Activated naive CD8-positive, alpha-beta T cell treated with anti-CD3 and anti-CD28 coated beads for 36 hours (primary cell): ENCODE data around the gene ZNF407. TPM values are rescaled to one million over a fixed set of nuclear protein-coding genes. Genes with fewer than 3 reads are reported as not detected.

Source experiments
- DNase-seq: peaks from one replicate; pipeline ENCODE4 v3.0.0; 2021
- H3K27ac Mint-ChIP-seq: one replicate; pipeline ENCODE4 v1.8.0; 2022; ENCODE audit warnings: mild to moderate bottlenecking, moderate library complexity, mixed read lengths
- H3K27me3 Mint-ChIP-seq: one replicate; pipeline ENCODE4 v1.8.0; 2022; ENCODE audit warnings: mild to moderate bottlenecking, mixed read lengths
- H3K36me3 Mint-ChIP-seq: one replicate; pipeline ENCODE4 v1.8.0; 2021; ENCODE audit warnings: mild to moderate bottlenecking, mixed read lengths
- H3K4me1 Mint-ChIP-seq: one replicate; pipeline ENCODE4 v1.8.0; 2021; ENCODE audit warnings: mixed read lengths
- H3K4me3 Mint-ChIP-seq: one replicate; pipeline ENCODE4 v1.8.0; 2022; ENCODE audit warnings: mild to moderate bottlenecking, moderate library complexity, mixed read lengths
- H3K9me3 Mint-ChIP-seq: one replicate; pipeline ENCODE4 v1.8.0; 2022; ENCODE audit warnings: mixed read lengths
- total RNA-seq, 2 experiments: library from RNA; stranded (reverse); gene quantifications; one replicate each; pipeline ENCODE4 v1.2.3, GENCODE V29; 2021

The ZNF407 gene
- total RNA-seq, 2 experiments from 2014 or later: 9.6 to 10.3 TPM

GRCh38 chr18:75000920-75001319 lies 403.2 kb downstream of the ZNF407 start:
- H3K27me3 Mint-ChIP-seq: no peaks in the 10 kb centered on the region
- peaks cover 3% of the 10 kb centered on the region for H3K9me3 Mint-ChIP-seq
- no peak for DNase-seq
- peaks cover 8% of the 10 kb centered on the region for H3K36me3 Mint-ChIP-seq
- no peak overlapping the region for H3K4me3 Mint-ChIP-seq
- H3K4me1 Mint-ChIP-seq: no peaks in the 10 kb centered on the region
- no peak overlapping the region for H3K27ac Mint-ChIP-seq

GRCh38 chr18:75003039-75003438 lies 405.4 kb downstream of the ZNF407 start:
- no peaks in the 10 kb centered on the region for H3K27me3 Mint-ChIP-seq
- H3K27ac Mint-ChIP-seq: no peak overlapping the region
- H3K4me3 Mint-ChIP-seq: no peak overlapping the region
- peaks cover 3% of the 10 kb centered on the region for H3K9me3 Mint-ChIP-seq
- H3K4me1 Mint-ChIP-seq: no peaks in the 10 kb centered on the region
- no peak for DNase-seq
- H3K36me3 Mint-ChIP-seq: peaks cover 7% of the 10 kb centered on the region

- DNase-seq: no peak
- Mint-ChIP-seq H3K4me1 (no peaks in the 10 kb centered on the region), H3K27me3 (no peaks in the 10 kb centered on the region)
Measured at GRCh38 chr18:75003764-75004690, 406.4 kb downstream of the ZNF407 start.

DNA sequence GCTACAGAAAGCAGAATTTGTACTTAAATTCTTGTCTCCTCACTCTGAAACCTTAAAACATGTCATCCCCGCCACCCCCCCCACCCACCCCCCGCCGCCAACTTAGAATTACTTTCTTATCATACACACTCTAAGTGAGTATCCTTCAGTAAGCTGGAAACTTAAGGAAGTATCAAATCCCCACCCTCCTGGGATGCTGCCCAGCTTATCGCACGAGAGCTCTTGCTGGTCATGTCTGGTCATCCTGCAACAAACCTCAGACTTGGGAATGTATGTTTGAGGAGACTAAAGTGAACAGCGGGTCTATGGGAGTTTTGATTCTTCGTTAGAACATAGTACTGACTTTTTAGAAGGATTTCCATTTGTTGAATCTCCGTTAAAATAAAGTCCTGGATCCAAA lies 408.0 kb downstream of the ZNF407 start:
- no peaks in the 10 kb centered on the region for H3K4me1 Mint-ChIP-seq
- no peak overlapping the region for H3K4me3 Mint-ChIP-seq
- H3K36me3 Mint-ChIP-seq: peaks cover 6% of the 10 kb centered on the region
- H3K27ac Mint-ChIP-seq: no peak overlapping the region
- no peaks in the 10 kb centered on the region for H3K27me3 Mint-ChIP-seq
- no peak for DNase-seq
- no peaks in the 10 kb centered on the region for H3K9me3 Mint-ChIP-seq

More at GRCh38 chr18:75003764-75004690, 406.4 kb downstream of the ZNF407 start:
- Mint-ChIP-seq H3K9me3 (no peaks in the 10 kb centered on the region), H3K36me3 (peaks cover 6% of the 10 kb centered on the region), H3K27ac (no peak overlapping the region), H3K4me3 (no peak overlapping the region)

DNA sequence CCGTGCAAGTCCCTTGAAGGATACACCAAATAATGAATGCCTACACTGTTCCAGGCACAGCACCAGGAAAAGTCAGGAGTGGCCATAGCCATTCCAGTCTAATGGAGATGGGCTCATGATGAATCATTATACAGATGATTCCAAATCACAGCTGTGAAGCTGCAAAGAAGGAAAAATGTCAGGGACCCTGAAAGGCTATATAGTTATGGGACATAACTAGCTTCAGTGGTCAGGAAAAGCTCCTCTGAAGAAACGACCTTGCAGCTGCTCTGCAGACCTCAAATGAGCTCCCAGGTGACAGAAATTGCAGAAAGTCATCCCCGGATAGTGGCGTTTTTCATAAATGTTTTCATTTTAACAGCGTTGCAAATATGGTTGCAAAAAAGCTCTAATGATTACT lies 410.5 kb downstream of the ZNF407 start:
- no peaks in the 10 kb centered on the region for H3K4me1 Mint-ChIP-seq

DNA sequence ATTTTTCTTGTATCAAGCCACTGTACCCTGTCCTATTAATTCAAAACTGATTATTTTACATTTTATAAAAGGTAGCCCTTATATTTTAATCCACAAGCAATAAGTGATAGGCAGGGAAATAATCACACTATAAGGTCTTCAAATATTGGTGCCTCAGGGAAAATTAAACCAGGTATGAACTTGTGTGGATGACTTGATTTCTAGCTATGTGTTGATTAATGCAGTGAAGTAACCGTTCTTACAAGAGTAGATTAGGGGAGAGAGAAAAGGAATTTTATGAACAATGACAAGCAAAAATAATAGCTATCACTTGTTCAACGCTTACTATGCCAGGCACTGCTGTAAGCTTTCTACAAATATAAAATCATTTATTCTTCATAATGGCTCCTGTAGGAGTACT lies 411.6 kb downstream of the ZNF407 start:
- no peaks in the 10 kb centered on the region for H3K9me3 Mint-ChIP-seq

More for the DNA sequence above, 410.5 kb downstream of the ZNF407 start:
- no peak for DNase-seq
- Mint-ChIP-seq H3K4me3 (no peak overlapping the region), H3K27ac (no peak overlapping the region), H3K27me3 (no peaks in the 10 kb centered on the region), H3K9me3 (no peaks in the 10 kb centered on the region), H3K36me3 (peaks cover 6% of the 10 kb centered on the region)

DNA sequence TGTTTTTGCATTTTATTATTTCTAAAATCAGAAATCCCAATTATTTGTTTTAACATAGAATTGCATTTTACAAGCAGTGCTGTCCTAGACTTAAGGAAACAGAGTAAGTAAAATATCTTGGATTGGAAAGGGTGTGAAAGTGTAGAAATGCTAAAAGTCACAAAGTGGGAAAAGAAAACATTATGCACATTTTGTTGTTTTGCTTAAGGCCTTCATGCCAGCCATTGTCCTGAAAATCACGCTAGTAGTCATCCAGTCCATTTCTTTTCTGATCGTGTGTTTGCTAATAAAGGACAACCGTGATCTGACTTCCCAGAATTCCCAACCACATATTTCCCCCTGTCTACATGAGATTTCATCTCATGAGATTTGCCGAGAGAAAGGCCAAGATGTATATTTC lies 412.2 kb downstream of the ZNF407 start:
- H3K36me3 Mint-ChIP-seq: peaks cover 6% of the 10 kb centered on the region

More for the DNA sequence above, 411.6 kb downstream of the ZNF407 start:
- no peak for DNase-seq
- H3K36me3 Mint-ChIP-seq: peaks cover 6% of the 10 kb centered on the region
- peaks cover 2% of the 10 kb centered on the region for H3K4me1 Mint-ChIP-seq
- H3K27me3 Mint-ChIP-seq: no peaks in the 10 kb centered on the region
- H3K4me3 Mint-ChIP-seq: no peak overlapping the region
- no peak overlapping the region for H3K27ac Mint-ChIP-seq

GRCh38 chr18:75010278-75010677 lies 412.6 kb downstream of the ZNF407 start:
- Mint-ChIP-seq H3K27ac (no peak overlapping the region), H3K27me3 (no peaks in the 10 kb centered on the region), H3K9me3 (no peaks in the 10 kb centered on the region), H3K4me1 (peaks cover 2% of the 10 kb centered on the region), H3K4me3 (no peak overlapping the region), H3K36me3 (peaks cover 6% of the 10 kb centered on the region)
- DNase-seq: no peak

More for the DNA sequence above, 412.2 kb downstream of the ZNF407 start:
- no peak overlapping the region for H3K4me3 Mint-ChIP-seq
- no peaks in the 10 kb centered on the region for H3K9me3 Mint-ChIP-seq
- no peak for DNase-seq
- H3K4me1 Mint-ChIP-seq: peaks cover 2% of the 10 kb centered on the region
- H3K27me3 Mint-ChIP-seq: no peaks in the 10 kb centered on the region
- H3K27ac Mint-ChIP-seq: no peak overlapping the region

- no peak overlapping the region for H3K4me3 Mint-ChIP-seq
Measured at GRCh38 chr18:75010689-75011088, 413.0 kb downstream of the ZNF407 start.

DNA sequence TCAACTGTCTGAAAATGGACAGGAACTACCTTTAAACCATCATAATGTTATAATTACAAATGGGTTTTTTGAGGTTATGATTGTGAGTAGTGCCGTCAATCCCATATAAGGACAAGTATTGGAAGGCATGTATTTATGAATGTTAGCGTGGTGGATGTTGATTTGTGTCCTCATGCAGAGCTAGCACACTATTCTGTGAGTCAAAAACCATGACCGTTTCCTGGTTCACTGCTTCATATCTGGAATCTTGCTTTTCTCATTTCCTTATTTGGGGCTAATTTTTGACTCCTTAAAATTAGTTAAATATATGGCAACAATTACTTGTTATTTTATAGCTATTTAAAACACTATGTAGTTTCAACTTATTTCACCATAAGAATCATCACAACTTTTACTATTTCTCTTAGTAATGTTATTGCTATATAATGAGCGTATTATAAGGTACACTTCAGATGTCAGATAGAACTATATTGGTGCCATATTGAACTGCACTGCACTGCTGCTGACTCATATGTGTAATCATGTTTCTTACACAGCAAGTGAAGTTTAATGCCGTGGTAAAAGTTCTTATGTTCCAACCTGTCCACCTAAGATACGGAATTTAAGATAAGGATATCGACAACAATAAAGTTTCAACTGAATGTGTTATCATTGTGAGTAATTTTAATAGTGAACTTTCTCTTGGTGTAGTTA lies 418.5 kb downstream of the ZNF407 start:
- no peaks in the 10 kb centered on the region for H3K27me3 Mint-ChIP-seq
- no peaks in the 10 kb centered on the region for H3K9me3 Mint-ChIP-seq
- no peak for DNase-seq
- no peak overlapping the region for H3K4me3 Mint-ChIP-seq
- H3K27ac Mint-ChIP-seq: no peak overlapping the region
- peaks cover 2% of the 10 kb centered on the region for H3K4me1 Mint-ChIP-seq
- H3K36me3 Mint-ChIP-seq: no peaks in the 10 kb centered on the region

More at GRCh38 chr18:75010689-75011088, 413.0 kb downstream of the ZNF407 start:
- no peaks in the 10 kb centered on the region for H3K27me3 Mint-ChIP-seq
- peaks cover 6% of the 10 kb centered on the region for H3K36me3 Mint-ChIP-seq
- no peak for DNase-seq
- H3K4me1 Mint-ChIP-seq: peaks cover 2% of the 10 kb centered on the region
- H3K9me3 Mint-ChIP-seq: no peaks in the 10 kb centered on the region
- H3K27ac Mint-ChIP-seq: no peak overlapping the region

DNA sequence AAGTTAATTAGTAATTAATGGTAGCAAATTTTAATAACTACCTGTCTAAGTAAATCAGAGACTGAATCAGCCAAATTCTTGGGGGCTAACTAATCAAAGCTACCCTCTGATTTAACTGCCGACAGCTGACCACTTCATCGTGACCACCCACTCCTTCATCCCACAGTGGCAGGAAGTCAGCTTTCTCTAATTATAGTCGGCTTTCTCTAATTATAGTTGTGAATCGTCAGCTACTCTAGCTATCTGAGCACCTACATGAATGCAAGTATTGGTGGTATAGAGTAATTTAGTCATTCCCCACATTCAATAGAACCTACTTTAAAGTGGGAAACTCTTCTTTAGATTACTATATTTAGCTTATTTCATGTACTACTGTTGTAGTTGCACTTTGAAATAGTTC lies 425.8 kb downstream of the ZNF407 start:
- H3K27me3 Mint-ChIP-seq: no peaks in the 10 kb centered on the region
- no peaks in the 10 kb centered on the region for H3K9me3 Mint-ChIP-seq
- H3K36me3 Mint-ChIP-seq: peaks cover 1% of the 10 kb centered on the region
- no peak overlapping the region for H3K27ac Mint-ChIP-seq
- DNase-seq: no peak
- no peaks in the 10 kb centered on the region for H3K4me1 Mint-ChIP-seq
- H3K4me3 Mint-ChIP-seq: no peak overlapping the region

DNA sequence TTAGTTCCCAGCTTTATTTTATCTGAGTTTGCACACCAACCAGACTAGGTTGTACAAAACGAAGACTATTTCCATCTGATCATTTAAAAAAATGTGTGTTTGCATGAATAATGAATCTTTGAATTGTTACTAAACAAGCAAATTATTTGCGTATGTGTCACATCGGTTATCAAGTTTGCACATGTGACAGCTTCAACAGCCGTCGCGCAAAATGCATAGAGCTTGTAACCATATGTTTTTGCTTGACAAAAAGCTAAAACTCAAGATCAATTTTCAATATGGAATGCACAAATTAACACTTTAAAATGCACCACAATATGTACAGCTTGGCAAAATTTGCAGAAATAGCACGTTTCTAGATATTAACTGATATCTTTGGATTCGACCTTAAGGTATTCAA lies 427.2 kb downstream of the ZNF407 start:
- H3K4me1 Mint-ChIP-seq: peaks cover 7% of the 10 kb centered on the region
- H3K27ac Mint-ChIP-seq: no peak overlapping the region
- no peak for DNase-seq
- H3K4me3 Mint-ChIP-seq: no peak overlapping the region
- peaks cover 9% of the 10 kb centered on the region for H3K9me3 Mint-ChIP-seq
- H3K27me3 Mint-ChIP-seq: no peaks in the 10 kb centered on the region
- H3K36me3 Mint-ChIP-seq: peaks cover 10% of the 10 kb centered on the region

DNA sequence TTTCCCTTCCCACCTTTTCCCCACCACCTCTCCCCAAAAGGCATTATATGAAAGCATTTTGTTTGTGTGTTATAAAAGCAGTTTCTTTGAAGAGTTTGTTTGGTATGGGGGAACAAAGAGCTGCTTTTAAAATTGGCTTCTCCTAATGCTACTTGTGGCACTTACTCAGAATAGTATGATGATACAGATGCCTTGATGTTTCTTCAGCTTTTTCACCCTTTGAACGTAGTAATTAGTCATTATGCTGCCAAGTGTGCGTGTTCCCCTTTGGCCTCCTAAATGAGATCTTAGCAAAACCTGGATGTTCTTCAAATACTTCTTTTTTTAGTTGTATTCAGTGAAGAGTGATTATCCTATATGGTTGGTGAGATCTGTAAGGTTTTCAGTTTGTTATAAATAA lies 427.9 kb downstream of the ZNF407 start:
- Mint-ChIP-seq H3K4me3 (no peak overlapping the region), H3K27me3 (no peaks in the 10 kb centered on the region), H3K36me3 (peaks cover 10% of the 10 kb centered on the region), H3K27ac (no peak overlapping the region), H3K4me1 (peaks cover 7% of the 10 kb centered on the region), H3K9me3 (peaks cover 9% of the 10 kb centered on the region)
- DNase-seq: no peak

DNA sequence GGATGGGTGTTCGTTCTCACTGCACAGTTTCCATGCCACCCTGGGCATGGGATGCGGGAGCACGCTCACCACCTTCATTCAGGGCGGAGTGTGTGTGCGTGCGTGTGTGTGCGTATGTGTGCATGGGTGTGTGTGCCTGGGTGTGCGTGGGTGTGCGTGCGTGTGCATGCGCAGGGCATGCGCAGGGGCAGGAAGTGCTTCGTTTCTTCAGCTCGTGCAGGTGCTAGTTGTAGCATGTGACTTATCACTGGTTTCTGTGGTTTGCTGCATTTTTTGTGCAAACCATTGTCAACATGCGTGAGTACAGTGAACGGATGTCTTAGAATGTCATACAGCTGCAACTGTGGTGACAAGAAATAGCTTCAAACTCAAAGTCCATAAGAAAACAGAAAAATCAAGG lies 431.8 kb downstream of the ZNF407 start:
- no peak overlapping the region for H3K4me3 Mint-ChIP-seq
- H3K27me3 Mint-ChIP-seq: no peaks in the 10 kb centered on the region
- H3K9me3 Mint-ChIP-seq: peaks cover 9% of the 10 kb centered on the region
- peak; percentile 3 for DNase-seq
- peaks cover 7% of the 10 kb centered on the region for H3K4me1 Mint-ChIP-seq
- H3K27ac Mint-ChIP-seq: no peak overlapping the region
- H3K36me3 Mint-ChIP-seq: peaks cover 9% of the 10 kb centered on the region

DNA sequence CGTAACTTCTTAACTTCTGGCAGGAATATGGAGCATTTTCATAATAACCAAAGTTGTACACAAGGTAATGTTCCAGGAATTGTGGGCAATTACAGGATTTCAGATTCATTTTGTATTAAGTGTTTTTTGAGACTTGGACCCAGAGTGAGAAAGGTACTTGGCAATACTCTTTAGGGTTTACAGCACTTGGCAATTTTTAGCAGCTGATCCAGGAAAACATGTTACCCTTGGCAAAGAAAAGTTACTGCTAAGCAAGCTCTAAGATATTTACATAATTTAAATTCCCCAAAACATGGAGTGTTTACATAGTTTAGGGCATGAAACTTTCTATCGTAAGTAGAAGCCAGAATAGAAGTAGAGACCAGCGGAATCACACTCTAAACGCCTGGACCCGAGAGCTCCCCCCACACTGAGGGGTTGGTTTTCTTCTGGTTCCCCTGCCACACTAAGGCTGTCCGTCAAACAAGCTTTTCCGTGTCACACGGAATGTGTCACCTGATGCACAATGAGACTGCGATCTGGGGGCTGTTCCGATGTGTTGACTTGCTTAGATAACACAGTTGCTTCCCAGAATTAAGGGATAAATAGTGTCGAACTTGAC lies 434.1 kb downstream of the ZNF407 start:
- H3K27ac Mint-ChIP-seq: no peak overlapping the region
- DNase-seq: no peak
- no peaks in the 10 kb centered on the region for H3K27me3 Mint-ChIP-seq
- no peak overlapping the region for H3K4me3 Mint-ChIP-seq
- peaks cover 9% of the 10 kb centered on the region for H3K36me3 Mint-ChIP-seq
- peaks cover 7% of the 10 kb centered on the region for H3K4me1 Mint-ChIP-seq
- H3K9me3 Mint-ChIP-seq: peaks cover 9% of the 10 kb centered on the region
